ENCODE measurements around the gene C14orf180.

DNA sequence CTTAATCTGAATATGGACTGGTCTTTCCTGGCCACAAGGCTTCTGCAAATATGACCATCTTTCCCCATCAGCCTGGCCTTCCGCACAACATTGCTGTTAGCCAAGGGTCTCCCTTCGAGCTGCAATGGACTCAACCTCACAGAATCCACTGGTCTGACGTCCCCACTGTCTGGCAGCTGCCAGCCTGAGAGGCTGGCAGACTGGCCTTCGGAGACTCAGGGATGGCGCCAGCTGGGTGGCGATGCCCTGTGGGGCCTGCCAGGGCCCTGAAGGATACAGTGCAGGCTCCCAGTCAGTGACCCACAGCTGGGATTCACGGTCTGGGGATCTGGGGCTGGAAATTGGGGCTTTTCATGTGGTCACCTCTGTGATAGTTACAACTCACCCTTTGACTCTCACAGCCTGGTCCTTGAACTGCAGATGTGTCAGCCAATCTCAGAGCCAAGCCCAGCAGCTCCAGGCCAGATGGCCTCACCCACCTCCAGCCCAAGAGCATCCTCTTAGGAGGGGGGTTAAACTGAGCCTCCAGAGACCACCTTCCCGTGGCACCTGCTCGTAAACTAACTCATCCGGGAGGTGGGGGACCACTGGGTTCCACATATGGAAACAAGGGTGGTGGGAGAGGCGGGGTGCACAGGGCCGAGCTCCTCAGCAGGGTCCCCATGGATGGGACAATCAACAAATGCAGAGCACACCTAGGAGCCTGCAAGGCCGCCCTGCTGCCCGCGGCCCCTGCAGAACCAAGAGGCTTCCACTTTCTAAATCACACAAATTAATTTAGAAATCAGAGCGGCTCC is 21.1 kb upstream of the C14orf180 start:
- TF ChIP-seq CTCF (conservative IDR thresholded peaks at IDR 0.05; ENCODE audit: low read depth, low read length) (no peak), EZH2 (IDR thresholded peaks at IDR 0.05; ENCODE audit: borderline replicate concordance, low read depth, low read length, poor library complexity, severe bottlenecking) (no peak)

Measured in A673 (cell line).